ENCODE results near the gene GNMT.
"Not testable (repeated sequence)": the region's sequence is repeated elsewhere in the genome, so short reads cannot be mapped to it uniquely, and the experiment has no call there.

GNMT gene

DNA sequence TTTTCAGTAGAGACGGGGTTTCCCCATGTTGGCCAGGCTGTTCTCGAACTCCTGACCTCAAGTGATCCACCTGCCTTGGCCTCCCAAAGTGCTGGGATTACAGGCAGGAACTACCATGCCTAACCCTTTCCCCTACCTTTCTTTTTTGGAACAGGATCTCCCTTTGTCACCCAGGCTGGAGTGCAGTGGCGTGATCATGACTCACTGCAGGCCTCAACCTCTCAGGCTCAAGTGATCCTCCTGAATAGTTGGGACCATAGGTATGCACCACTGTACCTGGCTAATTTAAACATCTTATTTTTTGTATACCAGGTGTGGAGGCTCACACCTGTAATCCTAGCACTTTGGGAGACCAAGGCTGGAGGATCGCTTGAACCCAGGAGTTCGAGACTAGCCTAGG lies 19.2 kb upstream of the GNMT start:
- H3K4me1 ChIP-seq (ENCODE audit: control insufficient read depth, insufficient read depth, low read length, unreplicated experiment); H2AFZ ChIP-seq (ENCODE audit: low read length, unreplicated experiment); H3K79me2 ChIP-seq (ENCODE audit: control insufficient read depth, insufficient read depth, low read length, unreplicated experiment); H3K4me3 ChIP-seq (ENCODE audit: low read depth, low read length); H3K27ac ChIP-seq (ENCODE audit: low read depth, low read length); H3K36me3 ChIP-seq (ENCODE audit: insufficient read depth, low read length); H3K27me3 ChIP-seq (ENCODE audit: insufficient read depth, low read length): not testable (repeated sequence)

DNA sequence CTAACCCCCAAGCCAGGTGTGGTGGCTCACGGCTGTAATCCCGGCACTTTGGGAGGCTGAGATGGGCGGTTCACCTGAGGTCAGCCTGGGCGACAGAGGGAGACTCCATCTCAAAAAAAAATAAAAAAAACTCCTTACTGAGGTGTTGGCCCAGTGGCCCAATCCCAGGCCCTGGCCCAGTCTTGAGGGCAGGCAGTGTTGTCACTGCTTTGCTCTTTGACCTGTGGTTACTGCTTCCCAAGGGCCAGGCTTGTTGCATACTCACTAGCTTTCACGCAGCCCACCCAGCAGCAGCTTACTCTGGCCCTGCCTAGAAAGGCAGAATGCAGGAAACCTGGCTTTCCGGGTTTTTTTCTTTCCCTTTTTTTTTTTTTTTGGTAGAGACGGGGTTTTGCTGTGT lies 18.1 kb upstream of the GNMT start:
- Histone ChIP-seq H3K4me3 (ENCODE audit: low read depth, low read length) (no peak overlapping the region), H2AFZ (ENCODE audit: low read length, unreplicated experiment) (no peak overlapping the region), H3K36me3 (ENCODE audit: insufficient read depth, low read length) (no peaks in the 10 kb centered on the region), H3K27me3 (ENCODE audit: insufficient read depth, low read length) (no peaks in the 10 kb centered on the region), H3K4me1 (ENCODE audit: control insufficient read depth, insufficient read depth, low read length, unreplicated experiment) (no peaks in the 10 kb centered on the region), H3K79me2 (ENCODE audit: control insufficient read depth, insufficient read depth, low read length, unreplicated experiment) (no peaks in the 10 kb centered on the region), H3K27ac (ENCODE audit: low read depth, low read length) (no peak overlapping the region)

DNA sequence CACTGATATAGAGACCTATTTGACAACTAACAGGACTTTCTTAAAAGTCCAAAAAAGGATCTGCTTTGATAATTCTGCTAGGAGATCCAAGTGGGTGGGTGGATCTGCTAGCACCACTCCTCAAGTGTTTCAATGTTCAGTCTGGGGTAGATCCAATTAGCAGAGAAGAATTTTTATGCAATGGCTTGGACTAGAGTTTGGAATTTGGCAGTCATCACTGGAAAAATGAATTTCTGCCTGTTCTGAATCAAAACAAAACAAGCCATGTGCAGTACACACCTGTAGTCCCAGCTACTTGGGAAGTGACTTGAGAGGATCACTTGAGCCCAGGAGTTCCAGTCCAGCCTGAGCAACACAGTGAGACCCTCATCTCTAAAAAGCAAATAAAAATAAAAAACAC lies 12.6 kb upstream of the GNMT start:
- Histone ChIP-seq H3K27me3 (ENCODE audit: insufficient read depth, low read length) (no peaks in the 10 kb centered on the region), H3K4me1 (ENCODE audit: control insufficient read depth, insufficient read depth, low read length, unreplicated experiment) (no peaks in the 10 kb centered on the region), H3K79me2 (ENCODE audit: control insufficient read depth, insufficient read depth, low read length, unreplicated experiment) (no peaks in the 10 kb centered on the region), H3K4me3 (ENCODE audit: low read depth, low read length) (no peak overlapping the region), H2AFZ (ENCODE audit: low read length, unreplicated experiment) (no peak overlapping the region), H3K36me3 (ENCODE audit: insufficient read depth, low read length) (no peaks in the 10 kb centered on the region), H3K27ac (ENCODE audit: low read depth, low read length) (no peak overlapping the region)

DNA sequence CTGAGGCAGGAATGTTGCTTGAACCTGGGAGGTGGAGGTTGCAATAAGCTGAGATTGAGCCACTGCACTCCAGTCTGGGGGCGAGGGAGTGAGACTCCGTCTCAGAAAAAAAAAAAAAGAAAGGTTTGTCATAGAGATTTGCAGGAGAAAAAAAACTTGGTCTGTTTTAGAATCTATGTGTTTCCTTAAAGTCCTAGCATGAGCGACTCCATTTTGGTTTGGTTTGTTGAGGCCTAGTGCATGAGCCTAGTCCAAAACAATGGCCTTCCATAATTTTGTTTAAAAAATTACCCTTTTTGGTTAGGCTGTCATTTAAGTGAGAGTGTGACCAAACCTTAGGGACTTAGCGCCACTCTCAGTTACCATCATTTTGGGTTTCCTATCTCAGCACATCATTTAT lies 8.2 kb upstream of the GNMT start:
- Histone ChIP-seq H3K4me3 (ENCODE audit: low read depth, low read length) (no peak overlapping the region), H3K4me1 (ENCODE audit: control insufficient read depth, insufficient read depth, low read length, unreplicated experiment) (no peaks in the 10 kb centered on the region), H3K27me3 (ENCODE audit: insufficient read depth, low read length) (no peaks in the 10 kb centered on the region), H3K27ac (ENCODE audit: low read depth, low read length) (no peak overlapping the region), H3K79me2 (ENCODE audit: control insufficient read depth, insufficient read depth, low read length, unreplicated experiment) (no peaks in the 10 kb centered on the region), H2AFZ (ENCODE audit: low read length, unreplicated experiment) (no peak overlapping the region), H3K36me3 (ENCODE audit: insufficient read depth, low read length) (no peaks in the 10 kb centered on the region)

DNA sequence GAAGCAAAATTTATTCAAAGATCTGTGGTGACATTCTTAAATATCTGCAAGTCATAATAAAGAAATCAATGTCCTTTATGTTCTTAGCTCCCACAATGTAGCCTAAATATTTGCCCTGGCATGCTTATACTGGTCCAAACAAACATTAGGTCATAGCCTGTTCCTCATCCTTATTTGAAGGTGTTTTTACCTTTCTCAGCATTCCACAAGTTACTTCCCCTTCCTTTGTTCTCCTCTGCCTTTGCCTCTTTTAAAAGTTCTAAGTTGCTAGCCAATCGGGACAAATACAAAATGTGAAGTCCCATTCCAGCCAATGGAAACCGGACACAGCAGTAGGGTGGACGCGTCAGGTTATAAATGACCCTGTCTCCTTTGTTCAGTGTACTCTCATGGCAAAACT lies 6.1 kb upstream of the GNMT start:
- not testable (repeated sequence) for H3K4me1 ChIP-seq (ENCODE audit: control insufficient read depth, insufficient read depth, low read length, unreplicated experiment); H3K27me3 ChIP-seq (ENCODE audit: insufficient read depth, low read length); H3K27ac ChIP-seq (ENCODE audit: low read depth, low read length); H2AFZ ChIP-seq (ENCODE audit: low read length, unreplicated experiment); H3K79me2 ChIP-seq (ENCODE audit: control insufficient read depth, insufficient read depth, low read length, unreplicated experiment); H3K36me3 ChIP-seq (ENCODE audit: insufficient read depth, low read length); H3K4me3 ChIP-seq (ENCODE audit: low read depth, low read length)

DNA sequence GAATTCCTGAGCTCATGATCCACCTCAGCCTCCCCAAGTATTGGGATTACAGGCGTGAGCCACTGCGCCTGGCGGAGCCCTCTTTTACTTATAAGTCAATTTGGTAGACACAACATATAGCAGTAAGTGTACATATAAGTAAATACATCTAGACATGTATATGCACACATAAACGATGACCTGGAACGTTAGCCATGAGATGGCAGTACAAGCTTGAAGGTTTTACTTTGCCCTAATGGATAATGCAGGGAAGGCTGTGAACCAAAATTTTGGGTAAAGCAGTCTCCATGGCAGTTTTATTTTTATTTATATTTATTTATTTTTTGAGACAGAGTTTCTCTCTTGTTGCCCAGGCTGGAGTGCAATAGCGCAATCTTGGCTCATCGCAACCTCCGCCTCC lies 2.4 kb upstream of the GNMT start:
- H2AFZ ChIP-seq (ENCODE audit: low read length, unreplicated experiment), result no peak overlapping the region
- no peaks in the 10 kb centered on the region for H3K36me3 ChIP-seq (ENCODE audit: insufficient read depth, low read length)
- H3K27ac ChIP-seq (ENCODE audit: low read depth, low read length), result no peak overlapping the region
- H3K27me3 ChIP-seq (ENCODE audit: insufficient read depth, low read length), result no peaks in the 10 kb centered on the region
- H3K4me3 ChIP-seq (ENCODE audit: low read depth, low read length), result no peak overlapping the region
- peaks cover 4% of the 10 kb centered on the region for H3K4me1 ChIP-seq (ENCODE audit: control insufficient read depth, insufficient read depth, low read length, unreplicated experiment)
- no peaks in the 10 kb centered on the region for H3K79me2 ChIP-seq (ENCODE audit: control insufficient read depth, insufficient read depth, low read length, unreplicated experiment)

DNA sequence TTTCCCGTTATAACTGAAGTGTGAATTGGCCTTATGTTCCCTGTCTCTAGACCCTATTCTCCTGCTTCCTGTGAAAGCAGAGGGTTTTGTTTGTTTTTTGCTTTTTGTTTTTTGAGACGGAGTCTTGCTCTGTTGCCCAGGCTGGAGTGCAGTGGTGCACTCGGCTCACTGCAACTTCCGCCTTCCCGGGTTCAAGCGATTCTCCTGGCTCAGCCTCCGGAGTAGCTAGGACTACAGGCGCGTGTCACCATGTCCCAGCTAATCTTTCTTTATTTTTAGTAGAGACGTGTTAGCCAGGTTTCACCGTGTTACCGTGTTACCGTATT lies 674 bp upstream of the GNMT start:
- no peaks in the 10 kb centered on the region for H3K79me2 ChIP-seq (ENCODE audit: control insufficient read depth, insufficient read depth, low read length, unreplicated experiment)
- H3K4me3 ChIP-seq (ENCODE audit: low read depth, low read length), result peak overlapping the region; percentile 72
- no peak overlapping the region for H3K27ac ChIP-seq (ENCODE audit: low read depth, low read length)
- H2AFZ ChIP-seq (ENCODE audit: low read length, unreplicated experiment), result no peak overlapping the region
- H3K4me1 ChIP-seq (ENCODE audit: control insufficient read depth, insufficient read depth, low read length, unreplicated experiment), result peaks cover 4% of the 10 kb centered on the region
- no peaks in the 10 kb centered on the region for H3K27me3 ChIP-seq (ENCODE audit: insufficient read depth, low read length)
- no peaks in the 10 kb centered on the region for H3K36me3 ChIP-seq (ENCODE audit: insufficient read depth, low read length)

DNA sequence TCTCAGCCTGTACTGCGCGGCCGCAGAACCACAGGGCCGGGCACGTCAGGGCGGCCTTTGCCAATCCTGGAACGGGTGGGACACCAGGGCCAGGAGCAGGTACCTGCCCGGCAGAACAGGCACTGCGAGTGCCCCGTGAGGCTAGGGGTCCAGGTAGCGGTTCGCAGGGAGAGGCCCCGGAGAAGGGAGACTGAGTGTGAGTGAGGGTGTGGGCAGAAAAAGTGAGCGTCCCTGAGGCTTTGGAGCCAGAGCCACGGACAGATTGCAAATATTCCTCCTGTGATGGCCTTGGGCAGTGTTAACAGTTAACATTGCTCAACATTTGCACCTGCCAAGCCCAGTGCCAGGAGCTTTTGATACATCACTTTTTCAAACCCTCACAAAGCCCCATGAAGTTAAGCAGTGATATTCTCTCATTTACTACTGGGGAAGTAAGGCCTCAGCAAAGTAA lies 491 bp downstream of the GNMT start:
- Histone ChIP-seq H3K27me3 (ENCODE audit: insufficient read depth, low read length) (no peaks in the 10 kb centered on the region), H3K36me3 (ENCODE audit: insufficient read depth, low read length) (no peaks in the 10 kb centered on the region), H3K4me3 (ENCODE audit: low read depth, low read length) (peak overlapping the region; percentile 72), H2AFZ (ENCODE audit: low read length, unreplicated experiment) (no peak overlapping the region), H3K79me2 (ENCODE audit: control insufficient read depth, insufficient read depth, low read length, unreplicated experiment) (no peaks in the 10 kb centered on the region), H3K27ac (ENCODE audit: low read depth, low read length) (no peak overlapping the region), H3K4me1 (ENCODE audit: control insufficient read depth, insufficient read depth, low read length, unreplicated experiment) (peaks cover 4% of the 10 kb centered on the region)

DNA sequence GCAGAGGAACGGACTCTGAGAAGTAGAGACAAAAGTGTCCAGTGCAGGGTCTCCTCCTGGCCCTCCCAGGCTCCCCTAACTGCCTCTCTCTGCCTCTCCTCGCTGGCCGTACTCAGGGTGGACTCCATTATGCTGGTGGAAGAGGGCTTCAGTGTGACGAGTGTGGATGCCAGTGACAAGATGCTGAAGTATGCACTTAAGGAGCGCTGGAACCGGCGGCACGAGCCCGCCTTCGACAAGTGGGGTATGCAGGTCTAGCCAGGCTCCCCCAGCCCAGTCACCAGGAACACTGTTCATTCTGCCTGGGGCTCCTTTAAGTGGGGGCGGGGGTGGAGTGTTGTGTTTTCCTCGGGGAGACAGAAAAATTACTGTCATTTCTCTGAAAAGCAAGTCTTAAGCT lies 1.5 kb downstream of the GNMT start:
- H3K4me1 ChIP-seq (ENCODE audit: control insufficient read depth, insufficient read depth, low read length, unreplicated experiment), result peaks cover 4% of the 10 kb centered on the region
- no peaks in the 10 kb centered on the region for H3K36me3 ChIP-seq (ENCODE audit: insufficient read depth, low read length)
- no peak overlapping the region for H3K4me3 ChIP-seq (ENCODE audit: low read depth, low read length)

DNA sequence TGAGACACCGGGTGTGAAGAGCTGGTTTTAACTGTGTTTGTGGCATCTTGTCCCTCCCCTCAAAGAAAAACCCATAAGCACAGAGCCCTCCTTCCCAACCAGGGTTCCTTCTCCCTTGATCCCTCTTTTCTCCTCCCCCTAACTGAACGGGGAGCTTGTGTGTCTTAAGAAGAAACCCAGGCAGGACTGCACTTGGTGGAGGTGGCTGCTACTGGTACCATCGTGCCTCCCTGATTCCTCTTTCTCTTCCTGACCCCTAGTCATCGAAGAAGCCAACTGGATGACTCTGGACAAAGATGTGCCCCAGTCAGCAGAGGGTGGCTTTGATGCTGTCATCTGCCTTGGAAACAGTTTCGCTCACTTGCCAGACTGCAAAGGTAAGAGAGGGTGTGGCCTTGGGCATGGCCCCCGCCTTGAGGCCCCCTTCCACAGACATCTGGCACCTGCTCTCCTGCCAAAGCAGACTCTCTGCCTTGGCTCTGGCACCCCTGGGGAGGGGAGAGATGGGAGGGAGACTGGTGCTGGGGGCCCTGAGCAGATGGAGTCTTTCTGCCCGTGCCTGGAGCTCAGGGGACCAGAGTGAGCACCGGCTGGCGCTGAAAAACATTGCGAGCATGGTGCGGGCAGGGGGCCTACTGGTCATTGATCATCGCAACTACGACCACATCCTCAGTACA lies 2.1 kb downstream of the GNMT start:
- H3K4me3 ChIP-seq (ENCODE audit: low read depth, low read length), result no peak overlapping the region
- H3K4me1 ChIP-seq (ENCODE audit: control insufficient read depth, insufficient read depth, low read length, unreplicated experiment), result peaks cover 4% of the 10 kb centered on the region
- H3K27ac ChIP-seq (ENCODE audit: low read depth, low read length), result no peak overlapping the region
- no peak overlapping the region for H2AFZ ChIP-seq (ENCODE audit: low read length, unreplicated experiment)
- no peaks in the 10 kb centered on the region for H3K79me2 ChIP-seq (ENCODE audit: control insufficient read depth, insufficient read depth, low read length, unreplicated experiment)
- no peaks in the 10 kb centered on the region for H3K36me3 ChIP-seq (ENCODE audit: insufficient read depth, low read length)
- H3K27me3 ChIP-seq (ENCODE audit: insufficient read depth, low read length), result no peaks in the 10 kb centered on the region

More for the DNA sequence above, 1.5 kb downstream of the GNMT start:
- Histone ChIP-seq H3K27ac (ENCODE audit: low read depth, low read length) (no peak overlapping the region), H3K27me3 (ENCODE audit: insufficient read depth, low read length) (no peaks in the 10 kb centered on the region), H3K79me2 (ENCODE audit: control insufficient read depth, insufficient read depth, low read length, unreplicated experiment) (no peaks in the 10 kb centered on the region), H2AFZ (ENCODE audit: low read length, unreplicated experiment) (no peak overlapping the region)

DNA sequence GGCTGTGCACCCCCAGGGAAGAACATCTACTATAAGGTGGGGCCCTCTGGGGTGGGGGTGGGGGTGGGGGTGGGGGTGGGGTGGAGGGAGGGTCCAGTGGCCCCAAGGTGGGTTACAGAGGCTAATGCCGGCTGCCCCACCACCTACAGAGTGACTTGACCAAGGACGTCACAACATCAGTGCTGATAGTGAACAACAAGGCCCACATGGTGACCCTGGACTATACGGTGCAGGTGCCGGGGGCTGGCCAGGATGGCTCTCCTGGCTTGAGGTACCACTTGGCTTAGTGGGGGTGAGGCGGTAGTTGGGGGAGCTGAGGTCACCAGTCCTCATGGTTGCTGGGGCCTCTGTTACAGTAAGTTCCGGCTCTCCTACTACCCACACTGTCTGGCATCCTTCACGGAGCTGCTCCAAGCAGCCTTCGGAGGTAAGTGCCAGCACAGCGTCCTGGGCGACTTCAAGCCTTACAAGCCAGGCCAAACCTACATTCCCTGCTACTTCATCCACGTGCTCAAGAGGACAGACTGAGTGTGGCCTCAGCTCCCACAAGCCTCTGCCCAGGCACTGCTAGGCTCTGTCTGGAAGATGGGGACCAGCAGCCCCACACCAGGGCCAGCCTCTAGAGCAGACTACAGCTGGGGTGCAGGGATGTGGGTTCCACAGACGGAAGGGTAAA lies 2.8 kb downstream of the GNMT start:
- Histone ChIP-seq H3K36me3 (ENCODE audit: insufficient read depth, low read length) (no peaks in the 10 kb centered on the region), H3K4me3 (ENCODE audit: low read depth, low read length) (no peak overlapping the region), H3K27ac (ENCODE audit: low read depth, low read length) (no peak overlapping the region), H3K79me2 (ENCODE audit: control insufficient read depth, insufficient read depth, low read length, unreplicated experiment) (no peaks in the 10 kb centered on the region), H3K27me3 (ENCODE audit: insufficient read depth, low read length) (no peaks in the 10 kb centered on the region), H2AFZ (ENCODE audit: low read length, unreplicated experiment) (no peak overlapping the region), H3K4me1 (ENCODE audit: control insufficient read depth, insufficient read depth, low read length, unreplicated experiment) (peaks cover 4% of the 10 kb centered on the region)
